HepG2 (cell line): ENCODE measurements around the gene HOXD3. TPM values are rescaled to one million over a fixed set of nuclear protein-coding genes. Genes with fewer than 3 reads are reported as not detected.

Experiments used
- BCLAF1 ChIP-seq: fragments of 450-650 bp; IDR thresholded peaks from 2 replicates; pipeline ENCODE4 v1.6.1; 2017; ENCODE audit warnings: mild to moderate bottlenecking
- DBP ChIP-seq: sonication (generic); formaldehyde crosslinking; IDR thresholded peaks from 2 replicates; pipeline ENCODE4 v1.4.0; 2020; ENCODE audit warnings: missing genetic modification reagents; ENCODE audit errors: not compliant biosample characterization
- HNRNPLL ChIP-seq: fragments of 200-400 bp; formaldehyde crosslinking; IDR thresholded peaks from 2 replicates; pipeline ENCODE4 v1.6.1; 2017; ENCODE audit warnings: mild to moderate bottlenecking, low read depth, low read length; ENCODE audit not compliant: poor library complexity, severe bottlenecking
- IKZF1 ChIP-seq: fragments of 450-650 bp; IDR thresholded peaks from 2 replicates; pipeline ENCODE4 v1.7.1; 2016
- MXI1 ChIP-seq: IDR thresholded peaks from 3 replicates; pipeline ENCODE4 v1.6.1; 2012; ENCODE audit warnings: low read depth, low read length, inconsistent platforms, borderline replicate concordance
- RARG ChIP-seq: sonication (generic); formaldehyde crosslinking; IDR thresholded peaks from 2 replicates; pipeline ENCODE4 v1.4.0; 2020; ENCODE audit warnings: low read depth, mild to moderate bottlenecking, missing genetic modification reagents
- U2AF2 ChIP-seq: fragments of 200-400 bp; formaldehyde crosslinking; IDR thresholded peaks from 2 replicates; pipeline ENCODE4 v1.6.1; 2017; ENCODE audit warnings: low read depth, mild to moderate bottlenecking, low read length
- XBP1 ChIP-seq: sonication (generic); formaldehyde crosslinking; IDR thresholded peaks from 2 replicates; pipeline ENCODE4 v1.5.0; 2020; ENCODE audit warnings: missing genetic modification reagents
- ZNF510 ChIP-seq: sonication (generic); formaldehyde crosslinking; IDR thresholded peaks from 2 replicates; pipeline ENCODE4 v1.4.0; 2020; ENCODE audit warnings: low read depth, mild to moderate bottlenecking, missing genetic modification reagents
- ZNF580 ChIP-seq: IDR thresholded peaks from 2 replicates; pipeline ENCODE4 v1.6.1; 2016; ENCODE audit warnings: low read depth, borderline replicate concordance
- ZNF850 ChIP-seq: sonication (generic); formaldehyde crosslinking; conservative IDR thresholded peaks from 2 replicates; pipeline ENCODE4 v1.9.0; 2021; ENCODE audit warnings: mild to moderate bottlenecking, missing genetic modification reagents
- polyA plus RNA-seq, 8 experiments: library from polyadenylated mRNA; depleted of rRNA in 3 of 8; stranded (reverse) in 7 of 8; unstranded in 1 of 8; fragments of >200 nt; fragmentation: Illumina TruSeq in 4 of 8; extraction: Trizol in 4 of 8; gene quantifications; 2 replicates each; pipeline versions ENCODE4 v1.2.1 to v1.2.3, GENCODE V29; 2011 to 2016; ENCODE audit warnings: low read depth in 4 of 8, missing spikeins in 1 of 8, mixed read lengths in 1 of 8; ENCODE audit not compliant: insufficient read depth in 1 of 8
- total RNA-seq, 5 experiments: library from RNA; depleted of rRNA; stranded (reverse); fragments of >200 nt; fragmentation: Illumina TruSeq; extraction: Trizol; gene quantifications; 2 replicates each; pipeline ENCODE4 v1.2.3, GENCODE V29; 2016; ENCODE audit warnings: low read depth in 1 of 5
- TF ChIP-seq, protein P1 (sequence below): sonication (generic); formaldehyde crosslinking; IDR thresholded peaks from 2 replicates; pipeline ENCODE4 v1.4.0; 2020; ENCODE audit warnings: mild to moderate bottlenecking, missing genetic modification reagents
- TF ChIP-seq, protein P2 (sequence below): sonication (generic); formaldehyde crosslinking; IDR thresholded peaks from 2 replicates; pipeline ENCODE4 v1.4.0; 2020; ENCODE audit warnings: missing genetic modification reagents, borderline replicate concordance
- TF ChIP-seq, protein P3 (sequence below): sonication (generic); formaldehyde crosslinking; IDR thresholded peaks from 2 replicates; pipeline ENCODE4 v1.4.0; 2020; ENCODE audit warnings: missing genetic modification reagents
- TF ChIP-seq, protein P4 (sequence below), 2 experiments: sonication (generic) in 1 of 2; formaldehyde crosslinking in 1 of 2; IDR thresholded peaks; 2 replicates each; pipeline versions ENCODE4 v1.4.0 to v1.6.1; 2016 to 2020; ENCODE audit warnings: borderline replicate concordance in 1 of 2, low read depth in 1 of 2, mild to moderate bottlenecking in 1 of 2, missing genetic modification reagents in 1 of 2

HOXD3 gene
- total and polyA plus RNA-seq, 2 of the 13 experiments (the other 11 are each of a cell fraction or from before 2014, with no cell fraction given) = 0.05 to 0.09 TPM

GRCh38 chr2:176187899-176188773 is 31.0 kb downstream of the HOXD3 start, which contains the start of gene HOXD1 (continued):
- TF ChIP-seq, protein P1, sequence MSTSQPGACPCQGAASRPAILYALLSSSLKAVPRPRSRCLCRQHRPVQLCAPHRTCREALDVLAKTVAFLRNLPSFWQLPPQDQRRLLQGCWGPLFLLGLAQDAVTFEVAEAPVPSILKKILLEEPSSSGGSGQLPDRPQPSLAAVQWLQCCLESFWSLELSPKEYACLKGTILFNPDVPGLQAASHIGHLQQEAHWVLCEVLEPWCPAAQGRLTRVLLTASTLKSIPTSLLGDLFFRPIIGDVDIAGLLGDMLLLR (CRISPR knock-in tag) = no peak
- TF ChIP-seq ZNF850 (CRISPR knock-in tag) (no peak), MXI1 (peak; percentile 39; the same call in 1 of the 3 replicates), BCLAF1 (no peak), XBP1 (CRISPR knock-in tag) (no peak), ZNF510 (CRISPR knock-in tag) (no peak), ZNF580 (CRISPR knock-in tag) (no peak), HNRNPLL (no peak), DBP (CRISPR knock-in tag) (no peak), IKZF1 (no peak), U2AF2 (no peak), RARG (CRISPR knock-in tag) (no peak)
- TF ChIP-seq, protein P2, sequence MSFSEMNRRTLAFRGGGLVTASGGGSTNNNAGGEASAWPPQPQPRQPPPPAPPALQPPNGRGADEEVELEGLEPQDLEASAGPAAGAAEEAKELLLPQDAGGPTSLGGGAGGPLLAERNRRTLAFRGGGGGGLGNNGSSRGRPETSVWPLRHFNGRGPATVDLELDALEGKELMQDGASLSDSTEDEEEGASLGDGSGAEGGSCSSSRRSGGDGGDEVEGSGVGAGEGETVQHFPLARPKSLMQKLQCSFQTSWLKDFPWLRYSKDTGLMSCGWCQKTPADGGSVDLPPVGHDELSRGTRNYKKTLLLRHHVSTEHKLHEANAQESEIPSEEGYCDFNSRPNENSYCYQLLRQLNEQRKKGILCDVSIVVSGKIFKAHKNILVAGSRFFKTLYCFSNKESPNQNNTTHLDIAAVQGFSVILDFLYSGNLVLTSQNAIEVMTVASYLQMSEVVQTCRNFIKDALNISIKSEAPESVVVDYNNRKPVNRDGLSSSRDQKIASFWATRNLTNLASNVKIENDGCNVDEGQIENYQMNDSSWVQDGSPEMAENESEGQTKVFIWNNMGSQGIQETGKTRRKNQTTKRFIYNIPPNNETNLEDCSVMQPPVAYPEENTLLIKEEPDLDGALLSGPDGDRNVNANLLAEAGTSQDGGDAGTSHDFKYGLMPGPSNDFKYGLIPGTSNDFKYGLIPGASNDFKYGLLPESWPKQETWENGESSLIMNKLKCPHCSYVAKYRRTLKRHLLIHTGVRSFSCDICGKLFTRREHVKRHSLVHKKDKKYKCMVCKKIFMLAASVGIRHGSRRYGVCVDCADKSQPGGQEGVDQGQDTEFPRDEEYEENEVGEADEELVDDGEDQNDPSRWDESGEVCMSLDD (CRISPR knock-in tag) = no peak
- TF ChIP-seq, protein P3, sequence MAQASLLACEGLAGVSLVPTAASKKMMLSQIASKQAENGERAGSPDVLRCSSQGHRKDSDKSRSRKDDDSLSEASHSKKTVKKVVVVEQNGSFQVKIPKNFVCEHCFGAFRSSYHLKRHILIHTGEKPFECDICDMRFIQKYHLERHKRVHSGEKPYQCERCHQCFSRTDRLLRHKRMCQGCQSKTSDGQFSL = peak; percentile 97
- TF ChIP-seq, protein P4, sequence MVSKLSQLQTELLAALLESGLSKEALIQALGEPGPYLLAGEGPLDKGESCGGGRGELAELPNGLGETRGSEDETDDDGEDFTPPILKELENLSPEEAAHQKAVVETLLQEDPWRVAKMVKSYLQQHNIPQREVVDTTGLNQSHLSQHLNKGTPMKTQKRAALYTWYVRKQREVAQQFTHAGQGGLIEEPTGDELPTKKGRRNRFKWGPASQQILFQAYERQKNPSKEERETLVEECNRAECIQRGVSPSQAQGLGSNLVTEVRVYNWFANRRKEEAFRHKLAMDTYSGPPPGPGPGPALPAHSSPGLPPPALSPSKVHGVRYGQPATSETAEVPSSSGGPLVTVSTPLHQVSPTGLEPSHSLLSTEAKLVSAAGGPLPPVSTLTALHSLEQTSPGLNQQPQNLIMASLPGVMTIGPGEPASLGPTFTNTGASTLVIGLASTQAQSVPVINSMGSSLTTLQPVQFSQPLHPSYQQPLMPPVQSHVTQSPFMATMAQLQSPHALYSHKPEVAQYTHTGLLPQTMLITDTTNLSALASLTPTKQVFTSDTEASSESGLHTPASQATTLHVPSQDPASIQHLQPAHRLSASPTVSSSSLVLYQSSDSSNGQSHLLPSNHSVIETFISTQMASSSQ (IDR thresholded peaks at IDR 0.05; ENCODE audit: low read depth) = no peak
- TF ChIP-seq, protein P4 (CRISPR knock-in tag; IDR thresholded peaks at IDR 0.05; ENCODE audit: borderline replicate concordance) = peak; percentile 49; the same call in 1 of the 2 replicates
